AG04449 (cell line): ENCODE results near the gene AIF1.

Experiments used
- CTCF ChIA-PET: fragments of 350-600 bp; formaldehyde crosslinking; extraction: SDS; loops from one replicate; lab custom pipeline; 2021; ENCODE audit warnings: antibody characterized with exemption; lab: Yijun Ruan, JAX
- POLR2A ChIA-PET: fragments of 400-600, 350-600 bp; formaldehyde crosslinking; extraction: SDS; loops from one replicate; lab custom pipeline; 2020; ENCODE audit warnings: antibody characterized with exemption, inconsistent platforms; lab: Yijun Ruan, JAX
- DNase-seq: peaks from one replicate; pipeline ENCODE4 v3.0.0-alpha.2; 2010; ENCODE audit warnings: low read depth, low spot score
- H3K4me3 ChIP-seq: 2 replicates; pipeline ENCODE4 v1.5.1; 2011; ENCODE audit warnings: low read depth, mild to moderate bottlenecking, control low read depth, low read length
- TF ChIP-seq, protein P1 (sequence below): IDR thresholded peaks from one replicate; pipeline ENCODE4 v1.5.1; 2011; ENCODE audit warnings: mild to moderate bottlenecking, moderate library complexity, low read length, control low read depth, inconsistent platforms; ENCODE audit not compliant: insufficient read depth; ENCODE audit errors: missing control alignments

The AIF1 gene

DNA sequence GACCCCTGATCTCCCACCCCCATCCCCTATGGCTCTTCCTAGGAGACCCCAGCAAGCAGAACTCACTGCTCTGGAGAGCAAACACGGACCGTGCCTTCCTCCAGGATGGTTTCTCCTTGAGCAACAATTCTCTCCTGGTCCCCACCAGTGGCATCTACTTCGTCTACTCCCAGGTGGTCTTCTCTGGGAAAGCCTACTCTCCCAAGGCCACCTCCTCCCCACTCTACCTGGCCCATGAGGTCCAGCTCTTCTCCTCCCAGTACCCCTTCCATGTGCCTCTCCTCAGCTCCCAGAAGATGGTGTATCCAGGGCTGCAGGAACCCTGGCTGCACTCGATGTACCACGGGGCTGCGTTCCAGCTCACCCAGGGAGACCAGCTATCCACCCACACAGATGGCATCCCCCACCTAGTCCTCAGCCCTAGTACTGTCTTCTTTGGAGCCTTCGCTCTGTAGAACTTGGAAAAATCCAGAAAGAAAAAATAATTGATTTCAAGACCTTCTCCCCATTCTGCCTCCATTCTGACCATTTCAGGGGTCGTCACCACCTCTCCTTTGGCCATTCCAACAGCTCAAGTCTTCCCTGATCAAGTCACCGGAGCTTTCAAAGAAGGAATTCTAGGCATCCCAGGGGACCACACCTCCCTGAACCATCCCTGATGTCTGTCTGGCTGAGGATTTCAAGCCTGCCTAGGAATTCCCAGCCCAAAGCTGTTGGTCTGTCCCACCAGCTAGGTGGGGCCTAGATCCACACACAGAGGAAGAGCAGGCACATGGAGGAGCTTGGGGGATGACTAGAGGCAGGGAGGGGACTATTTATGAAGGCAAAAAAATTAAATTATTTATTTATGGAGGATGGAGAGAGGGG is 41.6 kb upstream of the AIF1 start:
- H3K4me3 ChIP-seq = no peak overlapping the region
- ChIA-PET POLR2A (no interaction called here), CTCF (interaction anchor here (0.5 to 31.3 kb wide), 7 partner anchors 9 to 1193 kb away, joined by 3 to 1569 read pairs (median 11); partner anchors contain the start of genes ATP6V1G2, DDX39B, LST1 and LTA)

DNA sequence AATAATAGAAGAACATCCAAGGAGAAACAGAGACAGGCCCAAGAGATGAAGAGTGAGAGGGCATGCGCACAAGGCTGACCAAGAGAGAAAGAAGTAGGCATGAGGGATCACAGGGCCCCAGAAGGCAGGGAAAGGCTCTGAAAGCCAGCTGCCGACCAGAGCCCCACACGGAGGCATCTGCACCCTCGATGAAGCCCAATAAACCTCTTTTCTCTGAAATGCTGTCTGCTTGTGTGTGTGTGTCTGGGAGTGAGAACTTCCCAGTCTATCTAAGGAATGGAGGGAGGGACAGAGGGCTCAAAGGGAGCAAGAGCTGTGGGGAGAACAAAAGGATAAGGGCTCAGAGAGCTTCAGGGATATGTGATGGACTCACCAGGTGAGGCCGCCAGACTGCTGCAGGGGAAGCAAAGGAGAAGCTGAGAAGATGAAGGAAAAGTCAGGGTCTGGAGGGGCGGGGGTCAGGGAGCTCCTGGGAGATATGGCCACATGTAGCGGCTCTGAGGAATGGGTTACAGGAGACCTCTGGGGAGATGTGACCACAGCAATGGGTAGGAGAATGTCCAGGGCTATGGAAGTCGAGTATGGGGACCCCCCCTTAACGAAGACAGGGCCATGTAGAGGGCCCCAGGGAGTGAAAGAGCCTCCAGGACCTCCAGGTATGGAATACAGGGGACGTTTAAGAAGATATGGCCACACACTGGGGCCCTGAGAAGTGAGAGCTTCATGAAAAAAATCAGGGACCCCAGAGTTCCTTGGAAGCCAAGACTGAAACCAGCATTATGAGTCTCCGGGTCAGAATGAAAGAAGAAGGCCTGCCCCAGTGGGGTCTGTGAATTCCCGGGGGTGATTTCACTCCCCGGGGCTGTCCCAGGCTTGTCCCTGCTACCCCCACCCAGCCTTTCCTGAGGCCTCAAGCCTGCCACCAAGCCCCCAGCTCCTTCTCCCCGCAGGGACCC is 40.6 kb upstream of the AIF1 start:
- H3K4me3 ChIP-seq = no peak overlapping the region
- ChIA-PET POLR2A (interaction anchor here (0.6 kb wide), 1 partner anchor 77 kb away, joined by 3 read pairs; no protein-coding TSS in a partner anchor), CTCF (interaction anchor here (0.8 to 31.3 kb wide), 7 partner anchors 8 to 43 kb away, joined by 3 to 1569 read pairs (median 11); partner anchors contain the start of genes ATP6V1G2, DDX39B, LST1 and LTA)
- no peak for DNase-seq
- TF ChIP-seq, protein P1, sequence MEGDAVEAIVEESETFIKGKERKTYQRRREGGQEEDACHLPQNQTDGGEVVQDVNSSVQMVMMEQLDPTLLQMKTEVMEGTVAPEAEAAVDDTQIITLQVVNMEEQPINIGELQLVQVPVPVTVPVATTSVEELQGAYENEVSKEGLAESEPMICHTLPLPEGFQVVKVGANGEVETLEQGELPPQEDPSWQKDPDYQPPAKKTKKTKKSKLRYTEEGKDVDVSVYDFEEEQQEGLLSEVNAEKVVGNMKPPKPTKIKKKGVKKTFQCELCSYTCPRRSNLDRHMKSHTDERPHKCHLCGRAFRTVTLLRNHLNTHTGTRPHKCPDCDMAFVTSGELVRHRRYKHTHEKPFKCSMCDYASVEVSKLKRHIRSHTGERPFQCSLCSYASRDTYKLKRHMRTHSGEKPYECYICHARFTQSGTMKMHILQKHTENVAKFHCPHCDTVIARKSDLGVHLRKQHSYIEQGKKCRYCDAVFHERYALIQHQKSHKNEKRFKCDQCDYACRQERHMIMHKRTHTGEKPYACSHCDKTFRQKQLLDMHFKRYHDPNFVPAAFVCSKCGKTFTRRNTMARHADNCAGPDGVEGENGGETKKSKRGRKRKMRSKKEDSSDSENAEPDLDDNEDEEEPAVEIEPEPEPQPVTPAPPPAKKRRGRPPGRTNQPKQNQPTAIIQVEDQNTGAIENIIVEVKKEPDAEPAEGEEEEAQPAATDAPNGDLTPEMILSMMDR = no peak

More for the DNA sequence above, 41.6 kb upstream of the AIF1 start:
- TF ChIP-seq, protein P1 = no peak
- no peak for DNase-seq

DNA sequence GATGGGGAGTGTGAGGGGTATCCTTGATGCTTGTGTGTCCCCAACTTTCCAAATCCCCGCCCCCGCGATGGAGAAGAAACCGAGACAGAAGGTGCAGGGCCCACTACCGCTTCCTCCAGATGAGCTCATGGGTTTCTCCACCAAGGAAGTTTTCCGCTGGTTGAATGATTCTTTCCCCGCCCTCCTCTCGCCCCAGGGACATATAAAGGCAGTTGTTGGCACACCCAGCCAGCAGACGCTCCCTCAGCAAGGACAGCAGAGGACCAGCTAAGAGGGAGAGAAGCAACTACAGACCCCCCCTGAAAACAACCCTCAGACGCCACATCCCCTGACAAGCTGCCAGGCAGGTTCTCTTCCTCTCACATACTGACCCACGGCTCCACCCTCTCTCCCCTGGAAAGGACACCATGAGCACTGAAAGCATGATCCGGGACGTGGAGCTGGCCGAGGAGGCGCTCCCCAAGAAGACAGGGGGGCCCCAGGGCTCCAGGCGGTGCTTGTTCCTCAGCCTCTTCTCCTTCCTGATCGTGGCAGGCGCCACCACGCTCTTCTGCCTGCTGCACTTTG is 39.6 kb upstream of the AIF1 start, which contains the start of gene TNF:
TNF (plus strand) TSS at position 231 of the 567 bp plus-strand sequence; CDS start at position 408, 177 bp downstream.
- H3K4me3 ChIP-seq = no peak within 1 kb of the TSS
- ChIA-PET CTCF (interaction anchor here (2.3 to 31.3 kb wide), 5 partner anchors 9 to 23 kb away, joined by 7 to 1569 read pairs (median 15); partner anchors contain the start of genes ATP6V1G2, DDX39B, LST1 and LTA), POLR2A (interaction anchor here (0.6 kb wide), 1 partner anchor 76 kb away, joined by 3 read pairs; no protein-coding TSS in a partner anchor)
- TF ChIP-seq, protein P1 = no peak
- DNase-seq = no peak

DNA sequence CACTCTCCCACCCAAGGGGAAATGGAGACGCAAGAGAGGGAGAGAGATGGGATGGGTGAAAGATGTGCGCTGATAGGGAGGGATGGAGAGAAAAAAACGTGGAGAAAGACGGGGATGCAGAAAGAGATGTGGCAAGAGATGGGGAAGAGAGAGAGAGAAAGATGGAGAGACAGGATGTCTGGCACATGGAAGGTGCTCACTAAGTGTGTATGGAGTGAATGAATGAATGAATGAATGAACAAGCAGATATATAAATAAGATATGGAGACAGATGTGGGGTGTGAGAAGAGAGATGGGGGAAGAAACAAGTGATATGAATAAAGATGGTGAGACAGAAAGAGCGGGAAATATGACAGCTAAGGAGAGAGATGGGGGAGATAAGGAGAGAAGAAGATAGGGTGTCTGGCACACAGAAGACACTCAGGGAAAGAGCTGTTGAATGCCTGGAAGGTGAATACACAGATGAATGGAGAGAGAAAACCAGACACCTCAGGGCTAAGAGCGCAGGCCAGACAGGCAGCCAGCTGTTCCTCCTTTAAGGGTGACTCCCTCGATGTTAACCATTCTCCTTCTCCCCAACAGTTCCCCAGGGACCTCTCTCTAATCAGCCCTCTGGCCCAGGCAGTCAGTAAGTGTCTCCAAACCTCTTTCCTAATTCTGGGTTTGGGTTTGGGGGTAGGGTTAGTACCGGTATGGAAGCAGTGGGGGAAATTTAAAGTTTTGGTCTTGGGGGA is 38.9 kb upstream of the AIF1 start:
- TF ChIP-seq, protein P1 = no peak
- no peak for DNase-seq
- H3K4me3 ChIP-seq = no peak overlapping the region
- ChIA-PET CTCF (interaction anchor here (2.3 to 31.3 kb wide), 7 partner anchors 8 to 23 kb away, joined by 7 to 1569 read pairs (median 15); partner anchors contain the start of genes ATP6V1G2, DDX39B, LST1 and LTA), POLR2A (interaction anchor here (1.8 kb wide), 1 partner anchor 35 kb away, joined by 5 read pairs; the partner anchor contains the start of gene DDX39B)
